HG02610 (cell line): ENCODE measurements around the gene CLDN22.
"Not testable (repeated sequence)": the region's sequence is repeated elsewhere in the genome, so short reads cannot be mapped to it uniquely, and the experiment has no call there.

Experiments
- ATAC-seq: cut with Tn5 transposase; IDR thresholded peaks from one replicate; pipeline ENCODE4 v1.9.1; 2021; ENCODE audit warnings: mild to moderate bottlenecking, moderate library complexity; ENCODE audit not compliant: unreplicated experiment

Gene CLDN22

DNA sequence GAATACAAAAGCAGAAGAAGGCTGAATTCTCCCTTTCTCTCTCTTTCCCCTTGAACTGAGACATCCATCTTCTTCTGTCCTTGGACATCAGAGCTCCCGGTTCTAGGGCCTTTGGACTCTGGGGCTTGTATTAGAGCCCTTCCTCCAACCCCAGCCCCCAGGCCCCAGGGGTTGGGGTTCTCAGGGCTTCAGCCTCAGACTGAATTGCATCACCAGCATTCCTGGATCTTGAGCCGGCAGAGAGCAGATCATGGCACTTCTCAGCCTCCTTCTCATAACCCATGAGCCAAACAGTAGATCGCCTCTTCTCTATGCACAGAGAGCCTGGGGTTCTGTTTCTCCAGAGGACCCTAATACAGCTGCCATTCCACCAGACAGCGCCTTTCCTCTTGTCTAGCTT lies 27.5 kb upstream of the CLDN22 start:
- ATAC-seq, result no peak

DNA sequence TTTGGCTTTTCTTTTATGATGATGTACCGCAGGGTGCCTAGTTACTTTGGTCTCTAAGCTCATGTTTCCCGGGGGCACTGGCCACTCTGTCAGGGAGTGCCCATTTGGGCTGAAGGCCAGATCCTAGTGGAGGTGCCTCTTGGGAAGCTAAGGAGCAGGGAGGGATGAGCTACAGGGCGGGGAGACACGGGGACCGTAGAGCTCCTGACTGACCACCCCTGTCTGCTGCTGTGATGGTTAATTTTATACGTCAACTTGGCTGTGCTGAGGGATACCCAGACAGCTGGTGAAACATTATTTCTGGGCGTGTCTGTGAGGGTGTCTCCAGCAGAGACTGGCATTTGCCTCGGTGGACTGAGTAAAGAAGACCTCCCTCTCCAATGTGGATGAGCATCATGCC lies 27.1 kb upstream of the CLDN22 start:
- ATAC-seq, result no peak

GRCh38 chr4:183345261-183345660 lies 25.2 kb upstream of the CLDN22 start:
- no peak for ATAC-seq

DNA sequence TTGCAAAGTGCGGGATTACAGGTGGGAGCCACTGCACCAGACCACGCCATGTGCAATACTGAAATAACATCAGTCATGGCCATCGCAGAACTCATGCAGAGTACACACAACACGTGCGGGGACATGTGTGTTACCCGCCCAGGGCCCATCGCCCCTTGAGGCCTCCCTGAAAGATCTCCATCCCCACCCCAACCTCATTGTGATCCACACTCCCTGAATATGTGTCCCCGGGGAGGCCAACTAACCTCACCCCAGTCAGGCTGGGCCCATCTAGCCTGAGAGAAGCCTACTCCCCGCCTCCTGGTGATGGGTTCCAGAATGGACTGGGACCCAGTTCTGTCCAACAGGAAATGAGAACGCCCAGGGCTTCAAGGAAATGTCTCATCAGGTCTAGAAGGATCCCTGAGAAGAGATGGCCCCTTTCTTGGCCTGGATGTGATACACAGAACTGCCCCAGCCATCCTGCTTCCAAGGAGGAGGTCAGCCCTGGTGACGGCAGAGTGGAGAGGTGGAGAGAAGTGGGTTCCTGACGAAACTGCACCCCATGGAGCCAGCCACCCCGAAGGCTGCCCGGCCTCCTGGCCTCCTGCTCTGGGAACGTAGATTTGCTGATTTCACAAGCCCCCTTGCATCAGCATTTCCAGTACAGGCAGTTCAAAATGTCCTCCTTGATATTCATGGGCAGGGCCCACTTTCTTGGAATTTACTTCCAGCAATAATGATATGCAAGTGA lies 24.6 kb upstream of the CLDN22 start:
- no peak for ATAC-seq

- ATAC-seq, result no peak
These were observed 23.7 kb upstream of the CLDN22 start for GRCh38 chr4:183343730-183344129.

DNA sequence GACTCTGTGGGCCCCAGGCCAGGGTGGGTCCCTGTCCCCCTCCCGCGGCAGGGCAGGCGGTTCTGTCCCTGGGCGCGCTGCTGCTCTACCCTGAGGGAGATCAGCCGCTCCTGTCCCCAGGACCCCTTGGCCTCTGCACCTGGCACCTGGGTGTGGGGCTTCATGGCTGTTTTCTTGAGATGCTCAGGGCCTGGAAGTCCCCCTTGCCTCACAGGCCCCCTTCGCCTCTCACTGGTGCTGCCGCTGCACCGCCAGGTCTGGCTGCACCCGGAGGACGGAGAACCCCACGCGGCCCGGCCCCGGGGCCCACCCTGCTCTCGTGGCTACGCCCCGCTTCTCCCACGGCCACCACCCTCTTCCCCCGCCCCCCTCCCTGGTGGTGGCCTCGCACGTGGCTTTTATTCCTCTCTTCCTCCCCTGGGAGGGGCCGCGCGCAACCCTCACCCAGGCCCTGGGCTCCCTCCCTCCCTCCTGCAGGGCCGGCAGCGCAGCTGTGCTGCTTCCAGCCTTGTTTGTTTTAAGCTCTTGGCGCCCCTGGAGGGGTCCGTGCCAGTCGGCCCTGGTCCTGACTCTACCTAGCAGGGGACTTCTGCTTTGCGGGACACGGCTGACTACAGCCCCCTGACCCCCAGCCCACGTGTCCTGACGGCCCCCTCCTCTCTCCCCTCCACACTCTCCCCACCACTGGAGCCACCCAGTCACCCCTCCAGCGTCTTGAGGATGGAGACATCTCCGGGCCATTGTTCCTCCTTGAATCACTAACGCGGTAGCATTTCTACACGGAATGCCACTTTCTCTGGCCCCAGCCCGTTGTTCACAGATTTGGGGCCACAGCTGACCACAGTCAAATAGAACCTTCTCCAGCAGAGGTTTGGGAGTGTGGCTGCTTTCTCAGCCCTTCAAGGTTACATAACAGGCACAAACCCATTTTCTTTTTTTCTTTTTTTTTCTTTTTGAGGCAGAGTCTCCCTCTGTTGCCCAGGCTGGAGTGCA lies 22.8 kb upstream of the CLDN22 start:
- no peak for ATAC-seq

GRCh38 chr4:183337833-183338232 lies 17.8 kb upstream of the CLDN22 start:
- ATAC-seq, result no peak

DNA sequence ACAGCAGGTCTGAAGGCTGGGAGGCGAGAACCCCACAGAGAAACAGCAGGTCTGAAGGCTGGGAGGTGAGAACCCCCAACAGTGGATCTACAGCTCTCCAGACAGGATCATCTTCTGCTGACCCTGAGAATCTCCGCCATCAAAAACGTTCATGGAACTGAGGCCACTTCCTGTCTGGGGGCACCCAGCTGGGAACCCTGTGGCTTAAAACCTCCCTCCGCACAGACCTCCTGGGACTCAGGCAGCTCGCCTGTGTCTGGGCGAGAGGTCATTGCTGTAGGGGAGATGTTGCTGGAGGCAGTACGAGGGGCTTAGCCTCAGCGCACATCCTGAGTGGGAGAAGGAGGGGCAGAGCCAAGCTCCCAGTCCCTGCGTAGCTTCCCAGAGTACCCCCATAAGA lies 17.3 kb upstream of the CLDN22 start:
- ATAC-seq, result no peak

GRCh38 chr4:183335369-183335940 lies 15.4 kb upstream of the CLDN22 start:
- no peak for ATAC-seq

DNA sequence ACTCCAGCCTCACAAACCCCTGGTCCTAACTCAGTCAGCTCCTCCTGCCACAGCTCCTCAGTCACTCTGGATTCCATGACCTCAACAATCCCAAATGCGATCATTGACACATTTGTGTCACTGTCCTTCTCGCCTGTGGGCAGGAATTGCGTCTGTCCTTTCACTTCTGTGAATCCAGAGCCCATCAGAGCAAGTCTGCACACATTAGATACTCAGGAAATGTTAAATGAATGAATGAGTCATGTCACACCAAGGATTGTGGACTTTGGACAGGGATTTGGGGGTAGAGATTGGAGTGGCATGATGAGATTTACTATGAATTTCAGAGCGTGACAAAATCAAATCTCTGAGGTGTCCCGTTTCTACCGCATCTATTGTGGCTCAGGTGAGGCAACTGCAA lies 13.9 kb upstream of the CLDN22 start:
- no peak for ATAC-seq

DNA sequence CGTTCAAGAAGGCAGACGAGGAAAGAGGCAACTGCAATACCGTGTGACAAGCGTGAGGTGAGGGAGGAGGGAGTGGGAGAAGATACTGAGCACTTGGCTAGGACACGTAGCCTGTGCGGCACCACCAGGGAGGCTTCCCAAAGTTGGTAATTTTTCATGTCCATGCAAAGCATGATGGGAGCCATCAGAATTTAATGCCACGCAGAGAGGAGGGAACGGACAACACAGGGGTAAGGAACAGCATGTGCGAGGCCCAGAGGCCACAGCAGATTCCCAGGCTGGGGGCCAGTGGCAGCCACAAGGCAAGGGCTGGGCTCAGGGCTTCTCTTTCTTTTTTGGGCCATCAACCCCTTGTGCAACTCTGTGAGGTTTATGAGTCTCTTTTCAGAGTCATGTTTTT lies 13.1 kb upstream of the CLDN22 start:
- no peak for ATAC-seq

GRCh38 chr4:183332447-183332846 lies 12.4 kb upstream of the CLDN22 start:
- ATAC-seq, result no peak

DNA sequence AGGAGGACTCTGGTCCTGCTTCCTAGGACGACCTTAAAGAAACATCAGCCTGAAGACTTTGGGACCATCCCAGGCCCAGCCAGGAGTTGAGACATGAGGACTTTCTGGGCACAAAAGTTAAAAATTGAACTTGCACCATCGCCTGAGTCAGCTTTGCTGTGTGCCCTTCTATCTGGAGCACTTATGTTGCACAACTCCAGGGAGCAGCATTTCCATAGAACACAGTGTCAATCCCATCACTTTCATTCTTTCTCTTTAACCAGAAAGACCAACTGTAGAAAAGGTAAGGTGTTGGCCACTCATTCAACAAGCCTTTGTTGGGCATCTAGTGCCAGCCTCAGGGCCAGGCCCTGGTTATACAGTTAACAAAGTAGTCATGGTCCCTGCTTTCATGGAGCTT lies 10.8 kb upstream of the CLDN22 start:
- ATAC-seq, result no peak

- no peak for ATAC-seq
These were observed 10.1 kb upstream of the CLDN22 start for GRCh38 chr4:183329954-183330742.

- no peak for ATAC-seq
These were observed 9.2 kb upstream of the CLDN22 start for GRCh38 chr4:183329244-183329643.

- ATAC-seq, result no peak
These were observed 8.8 kb upstream of the CLDN22 start for GRCh38 chr4:183328832-183329231.

- no peak for ATAC-seq
These were observed 7.8 kb upstream of the CLDN22 start for GRCh38 chr4:183327827-183328226.

DNA sequence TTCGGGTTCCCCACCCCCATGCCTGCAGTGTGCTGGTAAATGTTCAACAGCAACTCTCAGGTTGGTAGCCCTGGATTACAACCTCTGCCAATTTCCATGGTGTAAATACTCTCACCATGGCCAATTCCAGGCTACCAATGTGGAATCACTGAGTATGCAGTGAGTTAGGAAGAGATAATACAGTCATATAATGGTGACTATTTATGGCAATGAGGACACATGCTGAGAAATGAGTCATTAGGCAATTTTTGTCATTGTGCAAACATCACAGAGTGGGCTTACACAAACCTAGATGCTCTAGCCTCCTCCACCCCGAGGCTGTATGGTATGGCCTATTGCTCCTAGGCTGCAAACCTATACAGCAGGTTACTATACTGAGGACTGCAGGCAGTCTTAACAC lies 6.8 kb upstream of the CLDN22 start:
- no peak for ATAC-seq

- ATAC-seq, result not testable (repeated sequence)
These were observed 6.3 kb upstream of the CLDN22 start for GRCh38 chr4:183326387-183326786.

- no peak for ATAC-seq
These were observed 4.5 kb upstream of the CLDN22 start for GRCh38 chr4:183324619-183325018.

DNA sequence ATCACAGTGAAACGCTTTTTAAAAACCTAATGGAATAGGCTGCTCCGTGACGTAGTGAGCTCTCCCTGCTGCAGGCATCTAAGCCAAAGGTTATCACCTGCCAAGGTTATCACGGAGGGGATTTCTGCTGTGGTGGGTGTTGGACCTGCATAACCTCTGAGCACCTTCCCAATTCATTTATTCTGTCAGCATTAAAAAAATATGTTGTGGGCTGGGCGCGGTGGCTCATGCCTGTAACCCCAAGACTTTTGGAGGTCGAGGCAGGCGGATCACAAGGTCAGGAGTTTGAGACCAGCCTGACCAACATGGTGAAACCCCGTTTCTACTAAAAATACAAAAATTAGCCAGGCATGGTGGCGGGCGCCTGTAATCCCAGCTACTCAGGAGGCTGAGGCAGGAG lies 4.0 kb upstream of the CLDN22 start:
- not testable (repeated sequence) for ATAC-seq
